OCI-LY1 (cell line): ENCODE results near the gene FBXO45.

Source experiments
- H2AFZ ChIP-seq: fragments of 200-600 bp; sonication (generic), shearing (Covaris generic); 2 replicates; pipeline ENCODE4 v1.6.0; 2014; ENCODE audit warnings: antibody characterized with exemption, mild to moderate bottlenecking, low read length
- H3F3A ChIP-seq: fragments of 200-600 bp; sonication (generic), shearing (Covaris generic); 2 replicates; pipeline ENCODE4 v1.6.0; 2014; ENCODE audit warnings: mild to moderate bottlenecking, antibody characterized with exemption, low read length, moderate library complexity; ENCODE audit not compliant: insufficient read depth
- H3K27ac ChIP-seq: fragments of 200-600 bp; sonication (generic); 2 replicates; pipeline ENCODE4 v1.5.1; 2014; ENCODE audit warnings: low read length, mixed run types, mild to moderate bottlenecking, low read depth; ENCODE audit not compliant: poor library complexity, severe bottlenecking
- H3K27me3 ChIP-seq: fragments of 200-600 bp; sonication (generic); 2 replicates; pipeline ENCODE4 v1.6.0; 2014; ENCODE audit warnings: antibody characterized with exemption, mild to moderate bottlenecking, low read length, moderate library complexity; ENCODE audit not compliant: insufficient read depth
- H3K36me3 ChIP-seq: fragments of 200-600 bp; sonication (generic); 2 replicates; pipeline ENCODE4 v1.6.1; 2014; ENCODE audit warnings: mild to moderate bottlenecking, antibody characterized with exemption, low read length, moderate library complexity, mixed read lengths; ENCODE audit not compliant: insufficient read depth
- H3K4me1 ChIP-seq: fragments of 200-600 bp; sonication (generic); 2 replicates; pipeline ENCODE4 v1.5.1; 2014; ENCODE audit warnings: mild to moderate bottlenecking, low read length, moderate library complexity; ENCODE audit not compliant: insufficient read depth, severe bottlenecking
- H3K4me2 ChIP-seq: fragments of 200-600 bp; sonication (generic), shearing (Covaris generic); 2 replicates; pipeline ENCODE4 v1.6.1; 2014; ENCODE audit warnings: low read length
- H3K4me3 ChIP-seq: fragments of 200-600 bp; sonication (generic); 2 replicates; pipeline ENCODE4 v1.5.1; 2014; ENCODE audit warnings: low read length, low read depth, mild to moderate bottlenecking, mixed read lengths; ENCODE audit not compliant: poor library complexity, severe bottlenecking
- H3K79me2 ChIP-seq: fragments of 200-600 bp; shearing (Covaris generic); 2 replicates; pipeline ENCODE4 v1.6.1; 2016; ENCODE audit warnings: mixed run types, low read length, mixed read lengths; ENCODE audit not compliant: insufficient read depth
- H3K9ac ChIP-seq: fragments of 200-600 bp; sonication (generic), shearing (Covaris generic); 2 replicates; pipeline ENCODE4 v1.6.1; 2014; ENCODE audit warnings: mild to moderate bottlenecking, low read length, mixed read lengths
- H3K9me2 ChIP-seq: fragments of 200-600 bp; sonication (generic), shearing (Covaris generic); 2 replicates; pipeline ENCODE4 v1.6.1; 2014; ENCODE audit warnings: low read depth, mild to moderate bottlenecking, low read length, mixed read lengths
- H3K9me3 ChIP-seq: fragments of 200-600 bp; shearing (Covaris generic); 2 replicates; pipeline ENCODE4 v1.6.1; 2014; ENCODE audit warnings: low read length, mixed read lengths
- H4K20me1 ChIP-seq: fragments of 200-600 bp; sonication (generic), shearing (Covaris generic); 2 replicates; pipeline ENCODE4 v1.6.0; 2016; ENCODE audit warnings: mild to moderate bottlenecking, low read length; ENCODE audit not compliant: insufficient read depth
- CTCF ChIP-seq: fragments of 200-600 bp; sonication (generic), shearing (Covaris generic); IDR thresholded peaks from 2 replicates; pipeline ENCODE4 v1.5.1; 2017; ENCODE audit warnings: mild to moderate bottlenecking, antibody characterized with exemption, low read length, moderate library complexity, mixed read lengths
- EZH2 ChIP-seq: fragments of 200-600 bp; sonication (generic), shearing (Covaris generic); IDR thresholded peaks from 2 replicates; pipeline ENCODE4 v1.8.0; 2017; ENCODE audit warnings: borderline replicate concordance, mixed run types, mild to moderate bottlenecking, antibody characterized with exemption, low read length, moderate library complexity, mixed read lengths

The FBXO45 gene

DNA sequence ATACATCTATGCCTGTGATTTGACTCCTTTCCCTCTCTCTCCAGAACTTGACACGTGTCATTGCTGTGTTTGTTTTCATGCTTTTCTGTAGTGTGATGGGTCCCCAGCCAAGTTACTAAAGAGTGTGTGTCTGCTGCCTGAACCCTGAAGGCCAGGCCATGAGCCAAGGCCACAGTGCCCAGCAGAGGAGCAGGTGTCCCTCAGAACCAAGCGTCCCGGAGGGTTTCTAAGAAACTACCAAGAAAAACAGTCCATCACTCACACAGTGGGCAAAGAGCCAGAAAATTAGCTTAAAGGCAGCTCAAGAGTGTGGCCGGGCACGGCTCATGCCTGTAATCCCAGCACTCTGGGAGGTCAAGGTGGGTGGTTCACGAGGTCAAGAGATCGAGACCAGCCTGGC lies 35.2 kb downstream of the FBXO45 start:
- Histone ChIP-seq H3K9ac (no peak overlapping the region), H3K4me2 (no peak overlapping the region), H3K36me3 (no peaks in the 10 kb centered on the region), H3K4me3 (no peak overlapping the region), H3K79me2 (no peaks in the 10 kb centered on the region), H3K27ac (no peak overlapping the region), H3F3A (no peaks in the 10 kb centered on the region), H3K9me3 (no peaks in the 10 kb centered on the region), H3K4me1 (peaks cover 7% of the 10 kb centered on the region), H4K20me1 (no peaks in the 10 kb centered on the region), H3K9me2 (no peaks in the 10 kb centered on the region), H2AFZ (no peak overlapping the region), H3K27me3 (peaks cover 4% of the 10 kb centered on the region; the same call in 1 of the 2 replicates)
- TF ChIP-seq EZH2, result no peak
- TF ChIP-seq CTCF, result no peak

DNA sequence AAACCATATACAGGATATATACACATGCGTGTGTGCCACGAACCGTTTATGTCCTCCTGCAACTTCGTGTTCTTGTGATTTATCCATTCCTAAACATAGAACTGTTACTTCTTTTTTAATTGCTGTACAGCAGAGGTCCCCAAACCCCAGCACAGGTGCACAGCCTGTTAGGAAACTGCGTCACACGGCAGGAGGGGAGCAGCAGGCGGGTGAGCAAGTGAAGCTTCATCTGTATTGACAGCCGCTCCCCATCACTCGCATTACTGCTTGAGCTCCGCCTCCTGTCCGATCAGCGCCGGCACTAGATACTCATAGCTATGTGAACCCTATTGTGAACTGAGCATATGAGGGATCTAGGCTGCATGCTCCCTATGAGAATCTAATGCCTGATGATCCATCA lies 36.1 kb downstream of the FBXO45 start:
- Histone ChIP-seq H3K4me2 (peak overlapping the region; percentile 40; the same call in 1 of the 2 replicates), H3K4me3 (no peak overlapping the region), H3K79me2 (no peaks in the 10 kb centered on the region), H3K36me3 (no peaks in the 10 kb centered on the region), H3K27ac (no peak overlapping the region), H3F3A (no peaks in the 10 kb centered on the region), H3K9me2 (no peaks in the 10 kb centered on the region), H2AFZ (no peak overlapping the region), H3K9me3 (no peaks in the 10 kb centered on the region), H3K4me1 (peaks cover 11% of the 10 kb centered on the region), H3K27me3 (peaks cover 4% of the 10 kb centered on the region; the same call in 1 of the 2 replicates), H4K20me1 (no peaks in the 10 kb centered on the region), H3K9ac (no peak overlapping the region)
- TF ChIP-seq CTCF (peak; percentile 12; the same call in 1 of the 2 replicates), EZH2 (no peak)

DNA sequence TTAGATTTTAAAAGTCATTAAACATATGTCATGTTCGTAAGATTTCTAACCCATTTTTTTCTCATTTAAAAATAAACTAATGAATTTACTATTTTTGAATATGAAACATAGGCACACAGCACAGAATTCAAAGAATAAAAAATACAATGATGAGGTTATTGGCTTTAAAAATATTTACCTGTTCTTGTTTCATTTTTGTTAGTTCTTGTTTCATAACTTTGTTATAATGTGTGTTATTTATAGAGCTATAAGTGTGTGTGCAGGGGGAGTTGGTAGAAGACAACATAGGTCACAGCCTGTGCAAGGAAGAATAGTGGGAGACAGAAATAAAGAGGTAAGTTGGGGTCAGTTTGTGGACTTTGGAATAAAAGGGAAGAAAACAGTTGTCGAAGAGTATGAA lies 40.2 kb downstream of the FBXO45 start:
- Histone ChIP-seq H3K27ac (no peak overlapping the region), H3K4me2 (no peak overlapping the region)

More for the DNA sequence above, 40.2 kb downstream of the FBXO45 start:
- Histone ChIP-seq H4K20me1 (no peaks in the 10 kb centered on the region), H3F3A (no peaks in the 10 kb centered on the region), H3K36me3 (no peaks in the 10 kb centered on the region), H3K9me2 (no peaks in the 10 kb centered on the region), H3K9me3 (no peaks in the 10 kb centered on the region), H3K4me1 (peaks cover 16% of the 10 kb centered on the region), H3K79me2 (no peaks in the 10 kb centered on the region), H3K9ac (no peak overlapping the region), H3K27me3 (no peaks in the 10 kb centered on the region; the same call in 1 of the 2 replicates), H3K4me3 (no peak overlapping the region), H2AFZ (no peak overlapping the region)
- no peak; the same call in 1 of the 2 replicates for TF ChIP-seq CTCF
- no peak for TF ChIP-seq EZH2
